Thyroid gland (tissue), 4 donors: ENCODE data around the gene PLA2G6.

Experiments
- CTCF ChIP-seq, 6 experiments: fragments of 200-600 bp in 3 of 6; fragments of 450-650 bp in 3 of 6; sonication (generic) in 3 of 6; IDR thresholded peaks; one replicate each; pipeline ENCODE4 v1.5.1; 2016 to 2019; ENCODE audit warnings: antibody characterized with exemption in 6 of 6, mild to moderate bottlenecking in 2 of 6, inconsistent platforms in 1 of 6, moderate library complexity in 1 of 6
- POLR2A ChIP-seq, 2 donors: fragments of 450-650 bp; IDR thresholded peaks; one replicate each; pipeline ENCODE4 v1.6.1; 2017; ENCODE audit warnings: antibody characterized with exemption in 2 of 2, mild to moderate bottlenecking in 2 of 2, moderate library complexity in 1 of 2

DNA sequence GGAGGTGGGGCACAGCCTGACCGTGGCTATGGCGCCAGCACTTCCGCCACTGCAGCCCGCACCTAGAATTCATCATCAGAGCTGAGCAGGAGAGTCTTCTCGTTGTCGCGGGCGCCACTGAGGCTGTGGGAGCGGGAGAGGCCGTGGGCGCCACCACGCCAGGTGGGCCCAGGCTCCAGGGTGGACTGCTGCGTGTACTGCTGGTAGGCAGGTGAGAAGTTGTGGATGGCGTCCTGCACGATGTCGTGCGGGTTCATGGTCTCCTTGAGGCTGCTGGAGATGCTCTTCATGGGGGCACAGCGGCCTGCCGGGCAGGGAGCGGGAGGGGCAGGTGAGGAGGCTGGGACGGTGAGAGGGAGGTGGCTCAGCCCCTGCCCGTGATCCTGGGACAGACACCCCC lies 39.8 kb upstream of the PLA2G6 start:
- no peak for TF ChIP-seq CTCF (IDR thresholded peaks at IDR 0.05)
- TF ChIP-seq POLR2A (IDR thresholded peaks at IDR 0.05), result no peak
